ENCODE results near the gene ZNF813. TPM values are rescaled to one million over a fixed set of nuclear protein-coding genes. Genes with fewer than 3 reads are reported as not detected.
"Not testable (repeated sequence)": the region's sequence is repeated elsewhere in the genome, so short reads cannot be mapped to it uniquely, and the experiment has no call there.

Gene ZNF813
- 2.6 TPM for polyA plus RNA-seq (ENCODE audit: insufficient read length)

- DNase-seq, result peak; percentile 88
Observed at GRCh38 chr19:53467485-53468262, at the start of gene ZNF813. ZNF813 (plus strand) TSS chr19:53467733; CDS start chr19:53483823, 16,090 bp downstream.

GRCh38 chr19:53420520-53421315 is 46.8 kb upstream of the ZNF813 start:
- DNase-seq, result not testable (repeated sequence)

- DNase-seq, result no peak
Observed at GRCh38 chr19:53422551-53422950, 45.0 kb upstream of the ZNF813 start.

- not testable (repeated sequence) for DNase-seq
Observed at GRCh38 chr19:53423074-53423473, 44.5 kb upstream of the ZNF813 start.

GRCh38 chr19:53423680-53424079 is 43.9 kb upstream of the ZNF813 start:
- DNase-seq, result peak; percentile 27

- DNase-seq, result peak; percentile 66
Observed at GRCh38 chr19:53424968-53425597, 42.5 kb upstream of the ZNF813 start.

- peak; percentile 93 for DNase-seq
Observed at GRCh38 chr19:53431399-53432087, 36.0 kb upstream of the ZNF813 start, which contains the start of gene ZNF761. ZNF761 (plus strand) TSS chr19:53431984; CDS start chr19:53447269, 15,285 bp downstream.

- peak; percentile 3 for DNase-seq
Observed at GRCh38 chr19:53432088-53432661, 35.4 kb upstream of the ZNF813 start.

- not testable (repeated sequence) for DNase-seq
Observed at GRCh38 chr19:53443809-53444208, 23.7 kb upstream of the ZNF813 start.

GRCh38 chr19:53447196-53447595 is 20.3 kb upstream of the ZNF813 start:
- DNase-seq, result not testable (repeated sequence)

- no peak for DNase-seq
Observed at GRCh38 chr19:53455828-53456227, 11.7 kb upstream of the ZNF813 start.

- DNase-seq, result not testable (repeated sequence)
Observed at GRCh38 chr19:53460131-53460721, 7.3 kb upstream of the ZNF813 start.

GRCh38 chr19:53461866-53462265 is 5.7 kb upstream of the ZNF813 start:
- DNase-seq, result no peak

- no peak for DNase-seq
Observed at GRCh38 chr19:53462861-53463260, 4.7 kb upstream of the ZNF813 start.

- no peak for DNase-seq
Observed at GRCh38 chr19:53463263-53463662, 4.3 kb upstream of the ZNF813 start.

- no peak for DNase-seq
Observed at GRCh38 chr19:53466726-53467484, 628 bp upstream of the ZNF813 start.

GRCh38 chr19:53468628-53469027 is 1.1 kb downstream of the ZNF813 start:
- DNase-seq, result not testable (repeated sequence)

- DNase-seq, result no peak
Observed at GRCh38 chr19:53471916-53472315, 4.4 kb downstream of the ZNF813 start.

- not testable (repeated sequence) for DNase-seq
Observed at GRCh38 chr19:53474832-53475231, 7.3 kb downstream of the ZNF813 start.

GRCh38 chr19:53475470-53475869 is 7.9 kb downstream of the ZNF813 start:
- DNase-seq, result not testable (repeated sequence)

- DNase-seq, result not testable (repeated sequence)
Observed at GRCh38 chr19:53483751-53484150, 16.2 kb downstream of the ZNF813 start.
